T1000 (cell line): ENCODE results near the gene IHH.

Experiments used
- DNase-seq: peaks from one replicate; lab custom pipeline; 2025; ENCODE audit warnings: mixed read lengths; lab: John Stamatoyannopoulos, UW

The IHH gene

DNA sequence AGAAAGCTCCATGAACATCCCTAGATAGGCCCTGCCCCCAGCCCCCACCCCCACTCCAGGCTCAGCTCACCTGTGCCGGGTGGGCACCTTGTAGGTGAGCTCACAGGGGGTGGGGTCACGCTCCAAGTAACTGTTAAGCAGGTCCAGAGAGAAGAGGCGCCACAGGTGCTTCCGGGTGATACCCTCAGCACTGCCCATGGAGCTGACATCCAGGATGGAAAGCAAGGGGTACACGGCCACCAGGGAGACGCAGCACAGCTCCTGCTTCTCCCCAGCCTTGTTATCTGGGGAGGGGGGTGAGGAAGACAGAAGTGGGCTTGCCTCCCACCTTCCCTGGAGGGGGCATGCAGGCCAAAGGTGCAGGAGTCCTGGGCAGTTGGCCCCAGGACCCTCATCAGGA, 41.3 kb downstream of the IHH start:
- no peak for DNase-seq

DNA sequence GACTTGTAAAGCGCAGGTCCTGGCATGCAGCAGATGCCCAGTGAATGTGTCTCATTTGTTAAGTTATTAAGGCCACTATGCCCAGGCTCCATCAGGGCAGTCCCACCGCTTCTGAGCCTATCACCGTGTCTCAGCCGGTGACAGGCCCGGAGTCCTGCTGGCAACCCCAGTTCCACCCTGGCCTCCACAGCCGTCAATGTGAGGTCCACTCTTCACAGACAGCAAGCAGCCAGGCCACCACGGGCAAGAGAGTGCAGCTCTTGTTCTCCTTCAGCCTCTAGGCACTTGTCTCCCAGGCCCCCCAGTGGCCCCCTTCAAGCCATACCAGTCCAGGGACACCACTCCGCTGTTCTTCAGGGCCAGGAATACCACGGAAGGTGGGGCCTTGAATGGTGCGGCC, 42.0 kb downstream of the IHH start:
- DNase-seq = no peak

DNA sequence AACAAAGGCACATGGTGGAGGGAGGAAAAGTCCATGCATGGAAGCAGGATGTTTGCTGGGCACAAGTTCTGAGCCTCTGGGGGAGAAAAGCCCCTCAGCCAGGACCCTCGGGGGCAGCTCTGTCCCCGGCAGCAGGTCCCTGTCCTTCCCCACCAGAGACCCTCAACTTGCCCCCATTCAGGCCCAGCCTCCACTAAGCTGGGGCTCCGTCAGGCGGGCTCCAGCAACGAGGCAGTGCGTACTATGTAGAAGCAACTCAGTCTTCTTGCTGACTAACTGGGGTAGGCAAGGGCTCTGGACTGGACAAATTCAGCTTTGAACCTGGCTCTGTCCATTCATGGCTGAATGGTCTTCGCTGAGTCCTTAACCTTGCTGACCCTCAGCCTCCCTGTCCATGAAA, 42.4 kb downstream of the IHH start:
- DNase-seq = no peak

DNA sequence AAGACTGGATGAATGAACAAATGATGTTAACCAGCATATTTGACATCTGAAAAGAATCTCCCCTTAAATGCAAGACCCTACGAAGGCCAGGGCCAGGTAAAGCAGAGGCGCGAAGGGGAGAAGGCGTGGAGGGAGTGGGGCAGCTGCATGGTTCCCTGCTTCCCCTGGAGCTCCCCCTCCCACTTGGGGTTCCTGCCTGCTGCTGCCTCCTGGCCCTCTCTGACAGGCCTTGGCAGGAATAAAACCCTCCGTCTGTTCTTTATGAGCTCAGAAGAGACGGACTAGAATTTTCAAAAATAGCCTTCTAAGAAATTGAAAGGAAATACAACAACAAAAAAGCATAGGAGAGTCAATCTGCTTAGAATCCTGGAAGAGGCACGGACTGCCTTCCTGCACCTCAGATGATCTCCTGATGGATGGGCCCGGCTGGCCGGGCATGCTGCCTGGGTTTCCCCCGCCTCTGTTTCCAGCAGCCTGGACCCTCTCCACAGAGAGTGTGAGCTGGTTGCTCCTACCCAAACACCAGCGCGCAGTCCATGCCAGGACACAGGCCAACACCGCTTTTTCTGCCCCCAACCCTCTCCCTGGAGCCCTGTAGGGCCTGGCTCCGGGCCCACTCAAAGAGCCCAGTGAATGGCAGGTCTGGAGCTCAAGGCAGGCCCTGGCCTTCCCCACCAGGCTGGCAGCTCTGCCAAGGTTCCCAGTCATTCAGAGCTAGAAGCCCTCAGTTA, 43.4 kb downstream of the IHH start:
- no peak for DNase-seq

DNA sequence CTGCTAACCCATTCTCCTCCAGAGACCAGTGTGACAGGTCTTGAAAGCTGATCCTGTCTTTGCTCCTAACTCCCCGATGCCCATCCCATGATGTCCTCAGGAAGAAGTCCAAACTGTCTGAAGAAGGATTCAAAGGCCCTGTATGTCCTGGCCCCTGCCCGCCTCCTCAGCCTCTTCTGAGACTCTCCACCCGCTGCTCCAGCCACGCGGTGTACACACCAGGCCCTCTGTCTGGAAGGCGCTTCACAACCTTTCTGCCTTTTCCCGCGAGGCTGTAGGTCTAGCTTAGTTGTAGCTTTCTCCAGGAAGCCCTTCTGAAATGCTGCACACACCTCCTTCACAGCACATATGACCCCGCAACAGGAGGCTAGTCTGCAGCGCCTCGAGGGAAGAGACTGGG, 44.0 kb downstream of the IHH start:
- DNase-seq = no peak

DNA sequence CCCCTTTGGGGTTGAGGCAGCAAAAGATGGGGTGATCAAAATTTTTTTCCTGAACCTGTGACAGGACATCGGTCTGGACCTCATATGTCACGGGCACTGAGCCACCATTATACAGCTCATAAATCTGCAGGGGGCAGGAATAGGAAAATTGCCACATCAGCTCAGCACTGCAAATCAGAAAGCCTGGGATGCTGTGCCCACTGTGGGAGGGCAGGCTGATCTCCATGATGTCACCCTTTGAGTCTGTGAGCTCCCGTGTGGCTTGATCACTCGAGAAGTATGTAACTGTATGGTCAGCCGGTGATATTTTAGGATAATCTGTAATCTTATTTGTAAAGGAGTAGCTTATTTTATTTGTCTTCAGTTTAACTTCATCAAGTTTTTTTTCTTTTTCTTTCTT, 49.8 kb downstream of the IHH start:
- DNase-seq = no peak

DNA sequence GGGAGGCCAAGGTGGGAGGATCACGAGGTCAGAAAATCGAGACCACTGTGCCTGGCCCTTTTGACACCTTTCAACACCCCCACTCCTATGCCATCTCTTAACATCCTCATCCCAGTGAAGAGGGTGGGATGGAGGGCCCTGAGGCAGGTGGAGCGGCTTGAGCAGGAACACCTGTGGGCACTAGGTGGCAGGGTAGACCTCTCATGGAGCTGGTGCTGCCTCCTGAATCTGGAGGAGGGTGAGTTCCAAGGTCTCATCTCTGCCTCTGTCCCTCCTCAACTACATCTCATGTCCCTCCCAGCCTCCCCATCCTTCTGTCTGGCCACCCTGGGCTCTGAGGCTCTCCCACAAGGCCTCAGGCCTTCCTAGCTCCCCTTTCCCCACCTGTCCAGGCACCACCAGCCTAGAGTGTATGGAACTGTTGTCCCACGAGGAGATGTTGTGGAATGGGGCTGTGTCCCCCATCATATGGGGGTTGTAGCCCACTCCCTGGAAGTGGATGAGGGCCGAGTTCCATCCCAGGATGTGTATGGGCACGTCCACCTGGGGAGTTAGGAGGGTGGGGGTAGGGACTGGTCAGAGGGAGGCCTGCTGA, 50.5 kb downstream of the IHH start:
- DNase-seq = no peak

DNA sequence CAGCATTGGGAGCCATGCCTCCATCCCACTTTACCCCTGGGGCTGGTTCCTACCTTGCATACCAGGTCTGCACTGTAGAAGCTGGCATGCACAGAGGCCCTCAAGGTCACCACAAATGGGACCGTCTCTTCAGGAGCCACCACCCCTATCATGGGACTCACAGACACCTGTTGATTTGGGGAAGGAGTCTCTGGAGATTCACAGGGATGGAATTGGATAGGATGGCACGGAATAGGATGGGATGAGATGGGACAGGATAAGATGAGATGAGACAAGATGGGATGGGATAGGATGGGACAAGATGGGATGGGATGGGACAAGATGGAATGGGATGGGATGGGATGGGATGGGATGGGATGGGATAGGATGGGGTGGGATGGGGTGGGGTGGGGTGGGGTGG, 51.4 kb downstream of the IHH start:
- no peak for DNase-seq
